HEK293 (cell line): ENCODE measurements around the gene PITPNC1.

Experiments
- BCL11A ChIP-seq: fragments of 450-650 bp; formaldehyde crosslinking; IDR thresholded peaks from 2 replicates; pipeline ENCODE4 v1.5.1; 2016; ENCODE audit warnings: low read depth, missing biosample characterization, missing genetic modification characterization
- GLIS1 ChIP-seq: fragments of 450-650 bp; formaldehyde crosslinking; IDR thresholded peaks from 2 replicates; pipeline ENCODE4 v1.5.1; 2016; ENCODE audit warnings: missing biosample characterization, missing genetic modification characterization
- HOXD13 ChIP-seq: sonication (generic); formaldehyde crosslinking; IDR thresholded peaks from 2 replicates; pipeline ENCODE4 v1.8.0; 2022; ENCODE audit warnings: missing genetic modification reagents, borderline replicate concordance
- KLF16 ChIP-seq: fragments of 450-650 bp; formaldehyde crosslinking; IDR thresholded peaks from 2 replicates; pipeline ENCODE4 v1.5.1; 2017; ENCODE audit warnings: missing biosample characterization, missing genetic modification characterization
- KLF7 ChIP-seq: fragments of 450-650 bp; formaldehyde crosslinking; IDR thresholded peaks from 2 replicates; pipeline ENCODE4 v1.5.1; 2016; ENCODE audit warnings: missing biosample characterization, missing genetic modification characterization, borderline replicate concordance
- KLF8 ChIP-seq: fragments of 450-650 bp; formaldehyde crosslinking; IDR thresholded peaks from 2 replicates; pipeline ENCODE4 v1.5.1; 2016; ENCODE audit warnings: missing biosample characterization, missing genetic modification characterization
- OVOL3 ChIP-seq: fragments of 450-650 bp; formaldehyde crosslinking; IDR thresholded peaks from 2 replicates; pipeline ENCODE4 v1.5.1; 2016; ENCODE audit warnings: missing biosample characterization, missing genetic modification characterization
- SCRT2 ChIP-seq: fragments of 450-650 bp; formaldehyde crosslinking; IDR thresholded peaks from 2 replicates; pipeline ENCODE4 v1.5.1; 2016; ENCODE audit warnings: missing biosample characterization, missing genetic modification characterization
- TCF7L2 ChIP-seq: IDR thresholded peaks from 2 replicates; pipeline ENCODE4 v1.6.1; 2011; ENCODE audit warnings: low read depth, mild to moderate bottlenecking, inconsistent platforms, low read length, moderate library complexity, borderline replicate concordance
- ZIC2 ChIP-seq: fragments of 450-650 bp; formaldehyde crosslinking; IDR thresholded peaks from 2 replicates; pipeline ENCODE4 v1.5.1; 2016; ENCODE audit warnings: missing biosample characterization, missing genetic modification characterization
- ZNF10 ChIP-seq: fragments of 450-650 bp; formaldehyde crosslinking; IDR thresholded peaks from 2 replicates; pipeline ENCODE4 v1.5.1; 2017; ENCODE audit warnings: missing biosample characterization, missing genetic modification characterization
- ZNF140 ChIP-seq: fragments of 450-650 bp; formaldehyde crosslinking; IDR thresholded peaks from 2 replicates; pipeline ENCODE4 v1.5.1; 2016; ENCODE audit warnings: missing biosample characterization, missing genetic modification characterization
- ZNF155 ChIP-seq: fragments of 450-650 bp; formaldehyde crosslinking; IDR thresholded peaks from 2 replicates; pipeline ENCODE4 v1.5.1; 2016; ENCODE audit warnings: missing biosample characterization, missing genetic modification characterization
- ZNF16 ChIP-seq: fragments of 450-650 bp; formaldehyde crosslinking; IDR thresholded peaks from 2 replicates; pipeline ENCODE4 v1.5.1; 2016; ENCODE audit warnings: low read depth, missing biosample characterization, missing genetic modification characterization
- ZNF184 ChIP-seq: fragments of 450-650 bp; IDR thresholded peaks from 2 replicates; pipeline ENCODE4 v1.5.1; 2018; ENCODE audit warnings: missing biosample characterization, mild to moderate bottlenecking, missing genetic modification characterization
- ZNF202 ChIP-seq: fragments of 450-650 bp; formaldehyde crosslinking; IDR thresholded peaks from 2 replicates; pipeline ENCODE4 v1.5.1; 2016; ENCODE audit warnings: missing biosample characterization, missing genetic modification characterization, borderline replicate concordance
- ZNF24 ChIP-seq: fragments of 450-650 bp; formaldehyde crosslinking; IDR thresholded peaks from 2 replicates; pipeline ENCODE4 v1.5.1; 2016; ENCODE audit warnings: missing biosample characterization, missing genetic modification characterization
- ZNF266 ChIP-seq: fragments of 450-650 bp; formaldehyde crosslinking; IDR thresholded peaks from 2 replicates; pipeline ENCODE4 v1.5.1; 2016; ENCODE audit warnings: missing biosample characterization, missing genetic modification characterization, low read depth
- ZNF302 ChIP-seq: fragments of 450-650 bp; formaldehyde crosslinking; IDR thresholded peaks from 2 replicates; pipeline ENCODE4 v1.5.1; 2016; ENCODE audit warnings: missing biosample characterization, missing genetic modification characterization, low read depth
- ZNF423 ChIP-seq: fragments of 450-650 bp; formaldehyde crosslinking; IDR thresholded peaks from 2 replicates; pipeline ENCODE4 v1.5.1; 2016; ENCODE audit warnings: missing biosample characterization, missing genetic modification characterization
- ZNF433 ChIP-seq: fragments of 450-650 bp; formaldehyde crosslinking; IDR thresholded peaks from 2 replicates; pipeline ENCODE4 v1.5.1; 2016; ENCODE audit warnings: missing biosample characterization, missing genetic modification characterization, low read depth
- ZNF510 ChIP-seq: fragments of 450-650 bp; formaldehyde crosslinking; IDR thresholded peaks from 2 replicates; pipeline ENCODE4 v1.5.1; 2018; ENCODE audit warnings: mild to moderate bottlenecking, missing genetic modification characterization, missing biosample characterization; ENCODE audit not compliant: insufficient replicate concordance
- ZNF529 ChIP-seq: fragments of 450-650 bp; formaldehyde crosslinking; IDR thresholded peaks from 2 replicates; pipeline ENCODE4 v1.5.1; 2017; ENCODE audit warnings: missing genetic modification characterization, missing biosample characterization; ENCODE audit not compliant: insufficient replicate concordance
- ZNF530 ChIP-seq: fragments of 450-650 bp; formaldehyde crosslinking; IDR thresholded peaks from 2 replicates; pipeline ENCODE4 v1.5.1; 2016; ENCODE audit warnings: low read depth, missing biosample characterization, missing genetic modification characterization
- ZNF549 ChIP-seq: fragments of 450-650 bp; IDR thresholded peaks from 2 replicates; pipeline ENCODE4 v1.5.1; 2018; ENCODE audit warnings: missing biosample characterization, missing genetic modification characterization, mild to moderate bottlenecking, inconsistent platforms, moderate library complexity
- ZNF792 ChIP-seq: fragments of 450-650 bp; formaldehyde crosslinking; IDR thresholded peaks from 2 replicates; pipeline ENCODE4 v1.5.1; 2016; ENCODE audit warnings: missing biosample characterization, missing genetic modification characterization
- ZNF837 ChIP-seq: fragments of 450-650 bp; formaldehyde crosslinking; IDR thresholded peaks from 2 replicates; pipeline ENCODE4 v1.5.1; 2016; ENCODE audit warnings: missing biosample characterization, missing genetic modification characterization
- TF ChIP-seq, protein P1 (sequence below): fragments of 450-650 bp; formaldehyde crosslinking; IDR thresholded peaks from 2 replicates; pipeline ENCODE4 v1.5.1; 2017; ENCODE audit warnings: missing biosample characterization, missing genetic modification characterization
- TF ChIP-seq, protein P2 (sequence below): fragments of 450-650 bp; formaldehyde crosslinking; IDR thresholded peaks from 2 replicates; pipeline ENCODE4 v1.5.1; 2017; ENCODE audit warnings: missing biosample characterization, mild to moderate bottlenecking, missing genetic modification characterization, moderate library complexity
- TF ChIP-seq, protein P3 (sequence below): fragments of 450-650 bp; formaldehyde crosslinking; IDR thresholded peaks from 2 replicates; pipeline ENCODE4 v1.5.1; 2016; ENCODE audit warnings: missing biosample characterization, missing genetic modification characterization
- TF ChIP-seq, protein P4 (sequence below): fragments of 450-650 bp; formaldehyde crosslinking; IDR thresholded peaks from 2 replicates; pipeline ENCODE4; 2016; ENCODE audit warnings: missing biosample characterization, missing genetic modification characterization
- TF ChIP-seq, protein P5 (sequence below): fragments of 450-650 bp; formaldehyde crosslinking; IDR thresholded peaks from 2 replicates; pipeline ENCODE4 v1.5.1; 2016; ENCODE audit warnings: missing biosample characterization, missing genetic modification characterization
- TF ChIP-seq, protein P6 (sequence below): fragments of 450-650 bp; formaldehyde crosslinking; IDR thresholded peaks from 2 replicates; pipeline ENCODE4 v1.5.1; 2017; ENCODE audit warnings: missing biosample characterization, missing genetic modification characterization

PITPNC1 gene

DNA sequence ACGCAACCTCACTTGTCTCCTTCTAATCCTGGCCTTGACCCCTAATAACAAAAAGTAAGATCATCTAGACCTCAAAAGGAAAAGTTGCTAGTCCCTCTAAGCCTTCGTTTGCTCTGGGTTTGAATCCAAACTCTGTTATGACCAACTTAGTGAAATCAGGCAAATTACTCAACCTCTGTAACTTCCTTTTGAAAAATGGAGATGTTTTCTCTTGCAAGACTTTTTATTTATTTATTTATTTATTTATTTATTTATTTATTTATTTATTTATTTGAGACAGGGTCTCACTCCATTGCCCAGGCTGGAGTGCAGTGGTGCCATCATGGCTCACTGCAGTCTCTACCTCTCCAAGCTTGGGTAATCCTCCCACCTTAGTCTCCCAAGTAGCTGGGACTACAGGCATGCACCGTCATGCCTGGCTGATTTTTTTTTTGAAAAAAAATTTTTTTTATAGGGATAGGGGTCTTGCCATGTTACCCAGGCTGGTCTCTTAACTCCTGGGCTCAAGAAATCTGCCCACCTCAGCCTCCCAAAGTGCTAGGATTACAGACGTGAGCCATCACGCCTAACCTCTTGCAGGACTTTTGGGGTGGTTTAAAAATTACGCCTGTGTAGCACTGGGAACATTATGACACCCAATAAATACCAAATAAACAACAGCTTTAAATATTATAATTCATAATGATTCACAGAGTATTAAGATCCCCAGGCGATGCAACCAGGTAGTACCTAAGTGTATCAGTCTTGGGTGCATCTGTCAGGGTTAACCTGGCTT is 63.4 kb downstream of the PITPNC1 start (continued):
- TF ChIP-seq ZNF10 (tag by site-specific recombination) (no peak), ZNF549 (tag by site-specific recombination) (no peak), KLF7 (tag by site-specific recombination) (no peak), ZNF155 (tag by site-specific recombination) (no peak), SCRT2 (tag by site-specific recombination) (no peak), ZNF423 (tag by site-specific recombination) (no peak), HOXD13 (CRISPR knock-in tag) (no peak), ZNF24 (tag by site-specific recombination) (no peak), OVOL3 (no peak), ZNF529 (tag by site-specific recombination) (no peak), ZNF837 (tag by site-specific recombination) (no peak), KLF8 (tag by site-specific recombination) (no peak), ZNF510 (tag by site-specific recombination) (peak; percentile 73), ZNF792 (tag by site-specific recombination) (no peak), TCF7L2 (no peak), KLF16 (tag by site-specific recombination) (no peak), ZNF140 (tag by site-specific recombination) (peak; percentile 73; the same call in 1 of the 2 replicates), BCL11A (no peak), ZNF302 (tag by site-specific recombination) (no peak), ZIC2 (tag by site-specific recombination) (no peak), ZNF202 (tag by site-specific recombination) (peak; percentile 68; the same call in 1 of the 2 replicates), ZNF16 (tag by site-specific recombination) (no peak), ZNF266 (tag by site-specific recombination) (peak; percentile 77; the same call in 1 of the 2 replicates), GLIS1 (no peak), ZNF184 (tag by site-specific recombination) (no peak), ZNF530 (tag by site-specific recombination) (no peak), ZNF433 (peak; percentile 69)
- TF ChIP-seq, protein P1, sequence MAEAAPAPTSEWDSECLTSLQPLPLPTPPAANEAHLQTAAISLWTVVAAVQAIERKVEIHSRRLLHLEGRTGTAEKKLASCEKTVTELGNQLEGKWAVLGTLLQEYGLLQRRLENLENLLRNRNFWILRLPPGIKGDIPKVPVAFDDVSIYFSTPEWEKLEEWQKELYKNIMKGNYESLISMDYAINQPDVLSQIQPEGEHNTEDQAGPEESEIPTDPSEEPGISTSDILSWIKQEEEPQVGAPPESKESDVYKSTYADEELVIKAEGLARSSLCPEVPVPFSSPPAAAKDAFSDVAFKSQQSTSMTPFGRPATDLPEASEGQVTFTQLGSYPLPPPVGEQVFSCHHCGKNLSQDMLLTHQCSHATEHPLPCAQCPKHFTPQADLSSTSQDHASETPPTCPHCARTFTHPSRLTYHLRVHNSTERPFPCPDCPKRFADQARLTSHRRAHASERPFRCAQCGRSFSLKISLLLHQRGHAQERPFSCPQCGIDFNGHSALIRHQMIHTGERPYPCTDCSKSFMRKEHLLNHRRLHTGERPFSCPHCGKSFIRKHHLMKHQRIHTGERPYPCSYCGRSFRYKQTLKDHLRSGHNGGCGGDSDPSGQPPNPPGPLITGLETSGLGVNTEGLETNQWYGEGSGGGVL (tag by site-specific recombination): no peak
- TF ChIP-seq, protein P2, sequence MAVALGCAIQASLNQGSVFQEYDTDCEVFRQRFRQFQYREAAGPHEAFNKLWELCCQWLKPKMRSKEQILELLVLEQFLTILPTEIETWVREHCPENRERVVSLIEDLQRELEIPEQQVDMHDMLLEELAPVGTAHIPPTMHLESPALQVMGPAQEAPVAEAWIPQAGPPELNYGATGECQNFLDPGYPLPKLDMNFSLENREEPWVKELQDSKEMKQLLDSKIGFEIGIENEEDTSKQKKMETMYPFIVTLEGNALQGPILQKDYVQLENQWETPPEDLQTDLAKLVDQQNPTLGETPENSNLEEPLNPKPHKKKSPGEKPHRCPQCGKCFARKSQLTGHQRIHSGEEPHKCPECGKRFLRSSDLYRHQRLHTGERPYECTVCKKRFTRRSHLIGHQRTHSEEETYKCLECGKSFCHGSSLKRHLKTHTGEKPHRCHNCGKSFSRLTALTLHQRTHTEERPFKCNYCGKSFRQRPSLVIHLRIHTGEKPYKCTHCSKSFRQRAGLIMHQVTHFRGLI (tag by site-specific recombination): no peak
- TF ChIP-seq, protein P3, sequence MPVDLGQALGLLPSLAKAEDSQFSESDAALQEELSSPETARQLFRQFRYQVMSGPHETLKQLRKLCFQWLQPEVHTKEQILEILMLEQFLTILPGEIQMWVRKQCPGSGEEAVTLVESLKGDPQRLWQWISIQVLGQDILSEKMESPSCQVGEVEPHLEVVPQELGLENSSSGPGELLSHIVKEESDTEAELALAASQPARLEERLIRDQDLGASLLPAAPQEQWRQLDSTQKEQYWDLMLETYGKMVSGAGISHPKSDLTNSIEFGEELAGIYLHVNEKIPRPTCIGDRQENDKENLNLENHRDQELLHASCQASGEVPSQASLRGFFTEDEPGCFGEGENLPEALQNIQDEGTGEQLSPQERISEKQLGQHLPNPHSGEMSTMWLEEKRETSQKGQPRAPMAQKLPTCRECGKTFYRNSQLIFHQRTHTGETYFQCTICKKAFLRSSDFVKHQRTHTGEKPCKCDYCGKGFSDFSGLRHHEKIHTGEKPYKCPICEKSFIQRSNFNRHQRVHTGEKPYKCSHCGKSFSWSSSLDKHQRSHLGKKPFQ (tag by site-specific recombination): no peak
- TF ChIP-seq, protein P4, sequence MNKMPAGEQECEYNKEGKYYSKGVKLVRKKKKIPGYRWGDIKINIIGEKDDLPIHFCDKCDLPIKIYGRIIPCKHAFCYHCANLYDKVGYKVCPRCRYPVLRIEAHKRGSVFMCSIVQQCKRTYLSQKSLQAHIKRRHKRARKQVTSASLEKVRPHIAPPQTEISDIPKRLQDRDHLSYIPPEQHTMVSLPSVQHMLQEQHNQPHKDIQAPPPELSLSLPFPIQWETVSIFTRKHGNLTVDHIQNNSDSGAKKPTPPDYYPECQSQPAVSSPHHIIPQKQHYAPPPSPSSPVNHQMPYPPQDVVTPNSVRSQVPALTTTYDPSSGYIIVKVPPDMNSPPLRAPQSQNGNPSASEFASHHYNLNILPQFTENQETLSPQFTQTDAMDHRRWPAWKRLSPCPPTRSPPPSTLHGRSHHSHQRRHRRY: no peak
- TF ChIP-seq, protein P5, sequence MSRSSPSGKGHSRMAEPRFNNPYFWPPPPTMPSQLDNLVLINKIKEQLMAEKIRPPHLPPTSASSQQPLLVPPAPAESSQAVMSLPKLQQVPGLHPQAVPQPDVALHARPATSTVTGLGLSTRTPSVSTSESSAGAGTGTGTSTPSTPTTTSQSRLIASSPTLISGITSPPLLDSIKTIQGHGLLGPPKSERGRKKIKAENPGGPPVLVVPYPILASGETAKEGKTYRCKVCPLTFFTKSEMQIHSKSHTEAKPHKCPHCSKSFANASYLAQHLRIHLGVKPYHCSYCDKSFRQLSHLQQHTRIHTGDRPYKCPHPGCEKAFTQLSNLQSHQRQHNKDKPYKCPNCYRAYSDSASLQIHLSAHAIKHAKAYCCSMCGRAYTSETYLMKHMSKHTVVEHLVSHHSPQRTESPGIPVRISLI (tag by site-specific recombination): no peak
- TF ChIP-seq, protein P6, sequence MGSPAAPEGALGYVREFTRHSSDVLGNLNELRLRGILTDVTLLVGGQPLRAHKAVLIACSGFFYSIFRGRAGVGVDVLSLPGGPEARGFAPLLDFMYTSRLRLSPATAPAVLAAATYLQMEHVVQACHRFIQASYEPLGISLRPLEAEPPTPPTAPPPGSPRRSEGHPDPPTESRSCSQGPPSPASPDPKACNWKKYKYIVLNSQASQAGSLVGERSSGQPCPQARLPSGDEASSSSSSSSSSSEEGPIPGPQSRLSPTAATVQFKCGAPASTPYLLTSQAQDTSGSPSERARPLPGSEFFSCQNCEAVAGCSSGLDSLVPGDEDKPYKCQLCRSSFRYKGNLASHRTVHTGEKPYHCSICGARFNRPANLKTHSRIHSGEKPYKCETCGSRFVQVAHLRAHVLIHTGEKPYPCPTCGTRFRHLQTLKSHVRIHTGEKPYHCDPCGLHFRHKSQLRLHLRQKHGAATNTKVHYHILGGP (tag by site-specific recombination): no peak
